ENCODE measurements around the gene ING5. TPM values are rescaled to one million over a fixed set of nuclear protein-coding genes. Genes with fewer than 3 reads are reported as not detected.

Gene ING5
- total RNA-seq, 3 donors from 2014 or later, result 49.2 to 53.5 (median 51.8) TPM

DNA sequence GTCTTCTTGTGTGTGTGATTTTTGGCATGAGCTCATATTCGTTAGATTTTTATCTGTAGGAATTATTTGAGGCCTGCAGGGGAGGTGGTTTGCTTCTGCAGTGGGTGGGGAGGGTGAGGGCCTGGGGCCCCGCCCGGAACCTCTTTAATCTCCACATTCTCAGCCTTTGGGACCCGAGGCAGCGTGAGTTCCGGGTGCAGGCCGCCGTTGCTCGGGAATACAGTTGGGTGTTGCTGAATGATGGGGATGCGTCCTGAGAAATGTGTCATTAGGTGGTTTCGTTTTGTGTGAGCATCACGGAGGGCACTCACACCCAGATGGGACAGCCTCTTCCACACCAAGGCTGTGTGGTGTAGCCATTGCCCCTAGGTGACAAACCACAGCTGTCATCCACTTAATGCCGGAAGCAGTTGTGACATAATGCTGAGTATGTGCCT lies 61.1 kb downstream of the ING5 start:
- H3K4me1 Mint-ChIP-seq (ENCODE audit: low read depth), result peaks cover 30% of the 10 kb centered on the region
- H3K27me3 Mint-ChIP-seq (ENCODE audit: low read depth), result no peaks in the 10 kb centered on the region
- peaks cover 15% of the 10 kb centered on the region for H3K36me3 Mint-ChIP-seq (ENCODE audit: insufficient read depth)
- peak; percentile 41 for DNase-seq
- no peaks in the 10 kb centered on the region for H3K9me3 Mint-ChIP-seq
- peak overlapping the region; percentile 54 for H3K4me3 Mint-ChIP-seq
- ATAC-seq, result peak; percentile 89 to 90

GRCh38 chr2:241763551-241764274 lies 61.9 kb downstream of the ING5 start:
- DNase-seq, result no peak
- peaks cover 30% of the 10 kb centered on the region for H3K4me1 Mint-ChIP-seq (ENCODE audit: low read depth)

DNA sequence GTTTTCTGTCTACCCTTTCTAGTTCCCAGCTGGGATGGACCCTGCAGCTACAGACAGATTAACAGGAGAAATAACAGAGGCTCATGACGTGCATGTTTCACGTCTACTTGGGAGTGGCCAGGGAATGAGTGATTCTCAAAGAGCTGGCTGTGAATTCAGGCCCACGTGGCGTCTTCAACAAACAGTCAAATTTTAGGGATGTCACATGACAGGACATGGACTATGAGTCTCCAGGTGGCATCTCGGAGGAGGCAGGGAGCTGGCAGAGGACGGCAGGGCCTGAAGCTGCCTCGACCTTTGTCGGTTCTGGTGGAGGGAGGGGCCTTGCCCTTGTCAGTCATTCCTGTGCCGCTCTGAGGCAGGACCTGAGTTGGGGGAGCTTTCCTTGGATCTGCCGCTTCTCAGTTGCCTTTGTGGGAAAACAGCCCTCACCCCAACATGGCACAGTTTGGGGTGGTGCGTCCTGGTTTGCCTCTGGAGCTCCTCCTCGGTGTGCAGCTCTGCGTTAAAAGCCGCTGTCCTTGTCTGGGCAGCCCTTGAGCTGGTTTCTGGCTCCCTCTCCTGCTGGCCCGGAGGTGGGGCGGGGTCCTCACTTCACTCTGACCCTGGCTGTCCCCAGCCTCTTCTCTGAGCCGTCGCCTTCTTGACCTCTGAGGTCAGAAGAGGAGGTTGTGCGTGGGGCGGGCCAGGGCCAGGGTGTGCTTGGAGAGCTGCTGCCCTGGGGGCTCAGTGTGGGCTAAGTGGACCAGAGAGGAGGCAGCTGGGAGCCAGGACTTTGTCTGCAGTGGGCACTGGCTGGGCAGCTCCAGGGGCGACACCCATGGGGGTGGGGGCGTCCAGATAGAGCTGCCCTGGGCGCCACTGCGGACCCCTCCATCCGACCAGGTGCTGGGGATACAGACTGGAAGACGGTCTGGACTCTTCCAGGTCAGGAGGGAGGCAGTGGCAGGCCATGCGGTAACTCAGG lies 62.7 kb downstream of the ING5 start:
- ATAC-seq, result no peak
- Mint-ChIP-seq H3K36me3 (ENCODE audit: insufficient read depth) (peaks cover 9% of the 10 kb centered on the region), H3K9me3 (no peaks in the 10 kb centered on the region), H3K4me1 (ENCODE audit: low read depth) (peaks cover 27% of the 10 kb centered on the region), H3K27me3 (ENCODE audit: low read depth) (no peaks in the 10 kb centered on the region), H3K4me3 (no peak overlapping the region)
- no peak for DNase-seq

More at GRCh38 chr2:241763551-241764274, 61.9 kb downstream of the ING5 start:
- Mint-ChIP-seq H3K36me3 (ENCODE audit: insufficient read depth) (peaks cover 13% of the 10 kb centered on the region), H3K9me3 (no peaks in the 10 kb centered on the region), H3K4me3 (peak overlapping the region; percentile 9), H3K27me3 (ENCODE audit: low read depth) (no peaks in the 10 kb centered on the region)
- peak in 1 of 2 donors; percentile 11 for ATAC-seq

GRCh38 chr2:241767464-241768250 lies 65.8 kb downstream of the ING5 start:
- no peaks in the 10 kb centered on the region for H3K27me3 Mint-ChIP-seq (ENCODE audit: low read depth)
- H3K9me3 Mint-ChIP-seq, result no peaks in the 10 kb centered on the region
- no peaks in the 10 kb centered on the region for H3K36me3 Mint-ChIP-seq (ENCODE audit: insufficient read depth)
- H3K4me3 Mint-ChIP-seq, result no peak overlapping the region
- no peak for ATAC-seq
- no peak for DNase-seq
- H3K4me1 Mint-ChIP-seq (ENCODE audit: low read depth), result peaks cover 26% of the 10 kb centered on the region

DNA sequence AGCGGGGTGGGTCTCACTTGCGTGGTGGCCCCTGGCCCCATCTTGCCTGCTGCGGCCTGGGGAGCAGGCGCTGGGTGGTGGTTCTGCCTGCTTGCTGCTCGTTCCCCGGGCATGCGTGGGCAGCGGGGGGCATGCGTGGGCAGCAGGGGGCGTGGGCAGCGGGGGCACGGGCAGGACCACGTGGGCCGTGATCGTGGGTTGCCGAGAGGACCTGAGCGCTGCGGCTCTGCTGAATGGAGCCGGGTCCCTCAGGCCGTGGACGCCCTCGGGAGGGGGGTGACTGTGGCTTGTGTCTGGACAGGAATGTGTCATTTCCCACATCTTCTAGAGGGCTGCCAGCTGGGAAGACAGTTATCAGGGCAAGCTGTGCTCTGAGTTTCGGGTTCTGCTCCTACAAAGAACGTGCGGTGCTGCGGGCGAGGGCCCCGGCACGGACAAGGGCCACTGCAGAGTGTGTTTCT lies 66.4 kb downstream of the ING5 start:
- no peak for ATAC-seq
- peaks cover 23% of the 10 kb centered on the region for H3K4me1 Mint-ChIP-seq (ENCODE audit: low read depth)
- DNase-seq, result no peak
- H3K36me3 Mint-ChIP-seq (ENCODE audit: insufficient read depth), result no peaks in the 10 kb centered on the region
- no peaks in the 10 kb centered on the region for H3K9me3 Mint-ChIP-seq
- no peaks in the 10 kb centered on the region for H3K27me3 Mint-ChIP-seq (ENCODE audit: low read depth)
- no peak overlapping the region for H3K4me3 Mint-ChIP-seq

- peaks cover 19% of the 10 kb centered on the region for H3K4me1 Mint-ChIP-seq (ENCODE audit: low read depth)
- H3K4me3 Mint-ChIP-seq, result no peak overlapping the region
- DNase-seq (no peak), ATAC-seq (no peak)
- no peaks in the 10 kb centered on the region for H3K9me3 Mint-ChIP-seq
- H3K27me3 Mint-ChIP-seq (ENCODE audit: low read depth), result no peaks in the 10 kb centered on the region
- H3K36me3 Mint-ChIP-seq (ENCODE audit: insufficient read depth), result no peaks in the 10 kb centered on the region
These were observed 67.0 kb downstream of the ING5 start for GRCh38 chr2:241768850-241769249.

DNA sequence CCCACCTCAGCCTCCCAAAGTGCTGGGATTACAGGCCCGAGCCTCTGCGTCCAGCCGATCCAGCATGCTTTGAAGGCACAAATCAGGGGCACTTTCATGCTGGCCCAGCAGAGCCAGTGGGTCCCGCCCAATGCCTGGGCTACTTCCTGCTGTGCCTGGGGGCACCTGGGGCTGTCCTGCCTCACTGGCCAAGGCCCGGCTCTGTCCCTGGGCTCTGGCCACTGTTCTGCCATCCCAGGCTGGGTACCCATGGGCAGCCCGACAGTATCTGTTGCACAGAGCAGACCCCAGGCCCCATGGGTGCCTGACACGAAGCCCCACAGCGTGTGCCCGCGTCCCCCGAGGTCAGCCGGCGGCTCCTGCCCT lies 68.0 kb downstream of the ING5 start:
- no peaks in the 10 kb centered on the region for H3K9me3 Mint-ChIP-seq
- DNase-seq (no peak), ATAC-seq (no peak)
- H3K36me3 Mint-ChIP-seq (ENCODE audit: insufficient read depth), result no peaks in the 10 kb centered on the region
- H3K4me1 Mint-ChIP-seq (ENCODE audit: low read depth), result peaks cover 12% of the 10 kb centered on the region
- H3K27me3 Mint-ChIP-seq (ENCODE audit: low read depth), result no peaks in the 10 kb centered on the region
- no peak overlapping the region for H3K4me3 Mint-ChIP-seq

DNA sequence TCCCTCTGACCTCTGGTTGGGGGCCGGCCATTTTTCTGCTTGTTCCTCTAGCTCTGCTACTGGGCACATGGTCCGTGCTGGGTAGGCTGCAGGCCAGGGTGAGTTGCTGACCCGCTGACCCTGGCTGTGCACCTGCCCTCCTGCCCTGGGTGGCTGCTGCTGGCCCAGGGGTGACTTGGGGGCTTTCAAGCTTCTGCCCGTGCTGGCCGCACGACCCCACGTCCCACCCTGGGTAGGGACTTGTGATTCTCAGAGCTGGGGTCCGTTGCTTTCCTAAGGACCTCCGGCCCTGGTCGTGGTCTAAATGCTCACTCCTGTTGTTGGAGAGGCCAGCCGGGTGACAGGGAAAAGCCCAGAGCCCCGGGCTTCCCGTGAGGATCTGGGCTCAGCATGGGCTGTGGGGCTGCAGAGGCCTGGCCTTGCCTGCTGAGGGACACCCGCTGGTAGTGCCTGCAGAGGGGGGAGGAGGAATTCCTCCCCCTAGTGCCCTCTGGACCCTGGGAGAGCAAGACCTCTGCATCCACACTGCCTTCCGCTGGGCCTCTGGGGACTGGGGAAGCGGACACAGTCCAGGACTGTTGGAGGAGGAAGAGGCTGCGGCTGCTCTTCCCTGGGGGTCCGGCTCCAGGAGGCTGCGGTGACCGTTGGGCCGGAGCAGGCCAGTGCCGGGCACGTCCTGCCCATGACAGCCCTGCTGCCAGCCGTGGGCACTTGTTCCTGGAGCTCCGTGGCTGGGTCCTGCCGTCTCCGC lies 68.5 kb downstream of the ING5 start:
- no peak overlapping the region for H3K4me3 Mint-ChIP-seq
- H3K27me3 Mint-ChIP-seq (ENCODE audit: low read depth), result no peaks in the 10 kb centered on the region
- ATAC-seq (no peak), DNase-seq (no peak)
- no peaks in the 10 kb centered on the region for H3K9me3 Mint-ChIP-seq
- peaks cover 12% of the 10 kb centered on the region for H3K4me1 Mint-ChIP-seq (ENCODE audit: low read depth)
- H3K36me3 Mint-ChIP-seq (ENCODE audit: insufficient read depth), result no peaks in the 10 kb centered on the region

DNA sequence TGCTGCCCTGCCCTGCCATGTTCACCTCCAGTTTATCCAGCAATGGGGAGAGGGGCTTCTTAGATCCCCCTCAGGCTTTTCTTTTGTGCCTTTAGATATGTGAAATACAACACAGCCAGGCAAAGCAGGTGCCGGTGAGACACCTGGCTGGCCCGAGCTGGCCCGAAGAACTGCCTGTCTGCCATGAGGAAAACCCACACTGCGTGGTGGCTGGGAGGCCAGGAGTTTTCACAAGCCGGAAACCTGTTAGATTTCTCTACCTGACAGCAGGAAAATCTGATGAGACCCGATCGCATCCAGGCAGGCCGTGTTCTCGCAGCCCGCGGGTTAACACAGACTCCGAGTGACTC lies 69.1 kb downstream of the ING5 start:
- no peak for ATAC-seq
- Mint-ChIP-seq H3K36me3 (ENCODE audit: insufficient read depth) (no peaks in the 10 kb centered on the region), H3K9me3 (no peaks in the 10 kb centered on the region), H3K27me3 (ENCODE audit: low read depth) (no peaks in the 10 kb centered on the region), H3K4me1 (ENCODE audit: low read depth) (peaks cover 12% of the 10 kb centered on the region), H3K4me3 (no peak overlapping the region)
- DNase-seq, result no peak

- Mint-ChIP-seq H3K4me1 (ENCODE audit: low read depth) (peaks cover 12% of the 10 kb centered on the region), H3K27me3 (ENCODE audit: low read depth) (no peaks in the 10 kb centered on the region), H3K36me3 (ENCODE audit: insufficient read depth) (no peaks in the 10 kb centered on the region), H3K4me3 (peak overlapping the region; percentile 48), H3K9me3 (no peaks in the 10 kb centered on the region)
- ATAC-seq (no peak), DNase-seq (no peak)
These were observed 69.6 kb downstream of the ING5 start for GRCh38 chr2:241771286-241772062.

DNA sequence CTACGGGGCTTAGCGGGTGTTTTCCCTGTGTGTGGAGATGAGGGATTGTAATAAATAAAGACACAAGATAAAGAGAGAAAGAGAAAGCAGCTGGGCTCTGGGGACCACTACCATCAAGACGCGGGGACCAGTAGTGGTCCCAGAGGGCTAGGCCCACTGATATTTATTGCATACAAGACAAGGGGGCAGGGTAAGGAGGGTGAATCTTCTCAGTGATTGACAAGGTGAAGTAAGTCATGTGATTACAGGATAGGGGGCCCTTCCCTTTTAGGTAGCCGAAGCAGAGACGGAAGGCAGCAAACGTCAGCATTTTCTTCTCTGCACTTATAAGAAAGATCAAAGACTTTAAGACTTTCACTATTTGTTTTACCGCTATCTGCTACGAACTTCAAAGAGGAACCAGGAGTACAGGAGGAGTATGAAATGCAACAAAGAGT lies 70.2 kb downstream of the ING5 start:
- Mint-ChIP-seq H3K4me3 (peak overlapping the region; percentile 48), H3K9me3 (no peaks in the 10 kb centered on the region), H3K36me3 (ENCODE audit: insufficient read depth) (no peaks in the 10 kb centered on the region), H3K4me1 (ENCODE audit: low read depth) (peaks cover 12% of the 10 kb centered on the region), H3K27me3 (ENCODE audit: low read depth) (no peaks in the 10 kb centered on the region)
- peak in 1 of 2 donors; percentile 22 for ATAC-seq
- DNase-seq, result no peak

DNA sequence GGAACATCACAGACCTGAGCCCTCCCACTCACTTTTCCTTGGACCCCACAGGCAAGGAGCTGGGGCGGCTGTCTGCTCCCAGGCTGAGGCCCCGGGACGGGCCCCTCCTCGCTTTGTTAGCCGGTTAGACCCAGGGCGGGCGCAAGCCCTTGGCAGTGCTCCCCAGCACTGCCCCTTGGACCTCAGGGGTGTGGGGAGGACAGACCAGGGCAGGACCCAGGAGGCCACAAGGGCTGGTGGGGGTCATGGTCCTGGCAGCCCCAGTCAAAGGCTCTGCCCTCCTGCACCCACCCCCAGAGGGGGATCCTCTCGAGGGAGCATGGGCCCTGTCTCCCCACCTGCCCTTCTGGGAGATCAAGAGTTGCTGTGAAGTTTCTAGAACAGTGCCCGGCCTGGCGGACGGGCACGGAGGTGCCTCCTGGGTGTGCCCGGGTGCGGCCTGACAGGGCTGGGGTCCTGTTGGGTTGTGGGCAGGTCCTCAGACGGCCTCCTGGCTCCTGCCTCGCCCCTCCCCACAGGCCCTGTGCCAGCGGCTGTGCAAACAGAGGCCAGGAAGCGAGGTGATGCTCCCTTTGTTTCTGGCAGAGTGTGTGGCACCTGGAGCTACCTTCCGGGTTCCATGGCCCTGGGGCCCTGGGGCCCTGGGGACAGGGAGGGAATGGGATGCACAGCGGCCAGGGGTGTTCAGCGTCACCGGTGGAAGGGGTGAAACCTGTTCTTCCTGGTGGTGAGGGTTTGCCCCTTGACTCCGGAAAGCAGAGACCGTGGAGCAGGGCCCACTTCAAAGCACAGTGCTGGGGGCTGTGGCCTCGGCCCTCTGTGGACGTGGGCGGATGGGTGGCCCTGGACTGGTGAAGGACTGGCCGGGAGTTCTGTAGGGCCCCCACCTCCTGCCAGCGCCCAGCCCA lies 71.9 kb downstream of the ING5 start:
- no peaks in the 10 kb centered on the region for H3K27me3 Mint-ChIP-seq (ENCODE audit: low read depth)
- ATAC-seq (no peak), DNase-seq (no peak)
- H3K36me3 Mint-ChIP-seq (ENCODE audit: insufficient read depth), result no peaks in the 10 kb centered on the region
- no peak overlapping the region for H3K4me3 Mint-ChIP-seq
- peaks cover 12% of the 10 kb centered on the region for H3K4me1 Mint-ChIP-seq (ENCODE audit: low read depth)
- no peaks in the 10 kb centered on the region for H3K9me3 Mint-ChIP-seq

All from activated T-cell treated with anti-CD3 and anti-CD28 coated beads, Interleukin-2, amount 50 U/mL, for 4 hours (primary cell).